HCT116 (cell line): ENCODE data around the gene MRFAP1.

Experiments used
- ATF3 ChIP-seq: IDR thresholded peaks from 2 replicates; pipeline ENCODE4 v1.6.1; 2012
- CTCF ChIP-seq, 3 experiments: fragments of 200-600 bp in 1 of 3; sonication (generic) in 1 of 3; IDR thresholded peaks in 2 of 3; conservative IDR thresholded peaks in 1 of 3; 2 replicates each; pipeline ENCODE4 v1.5.1; 2012 to 2017; ENCODE audit warnings: low read depth in 2 of 3, low read length in 2 of 3, antibody characterized with exemption in 1 of 3, borderline replicate concordance in 1 of 3, control low read depth in 1 of 3, mild to moderate bottlenecking in 1 of 3, mixed read lengths in 1 of 3, mixed run types in 1 of 3, moderate library complexity in 1 of 3; ENCODE audit not compliant: insufficient read depth in 1 of 3
- EZH2 ChIP-seq: fragments of 200-600 bp; sonication (generic); IDR thresholded peaks from 2 replicates; pipeline ENCODE4 v1.6.1; 2017; ENCODE audit warnings: antibody characterized with exemption, mixed run types
- EZH2phosphoT487 ChIP-seq: fragments of 200-600 bp; IDR thresholded peaks from 2 replicates; pipeline ENCODE4 v1.6.1; 2018; ENCODE audit warnings: antibody characterized with exemption, borderline replicate concordance
- FOSL1 ChIP-seq: IDR thresholded peaks from 2 replicates; pipeline ENCODE4 v1.6.1; 2012; ENCODE audit warnings: low read depth
- MAX ChIP-seq: IDR thresholded peaks from 2 replicates; pipeline ENCODE4 v1.6.1; 2012
- POLR2A ChIP-seq: IDR thresholded peaks from 2 replicates; pipeline ENCODE4 v1.7.0; 2011; ENCODE audit warnings: borderline replicate concordance; ENCODE audit not compliant: insufficient read depth, insufficient read length; ENCODE audit errors: extremely low read depth
- POLR2AphosphoS5 ChIP-seq: IDR thresholded peaks from 2 replicates; pipeline ENCODE4 v1.6.1; 2011; ENCODE audit warnings: mild to moderate bottlenecking, low read depth, low read length, moderate library complexity
- REST ChIP-seq: IDR thresholded peaks from 2 replicates; pipeline ENCODE4 v1.6.1; 2012; ENCODE audit warnings: low read depth
- ZFX ChIP-seq: fragments of 450-650 bp; IDR thresholded peaks from 2 replicates; pipeline ENCODE4 v1.6.1; 2017
- ZNF274 ChIP-seq: fragments of 200-500 bp; sonication (Bioruptor generic); IDR thresholded peaks from 2 replicates; pipeline ENCODE4 v1.6.1; 2014; ENCODE audit warnings: mild to moderate bottlenecking, low read depth, low read length, inconsistent platforms

GRCh38 chr4:6603128-6603527 lies 37.4 kb upstream of the MRFAP1 start:
- TF ChIP-seq CTCF (IDR thresholded peaks at IDR 0.05 in 2 of 3, conservative IDR thresholded peaks at IDR 0.05 in 1 of 3; ENCODE audit: borderline replicate concordance in 1 of 3, insufficient read depth in 1 of 3, low read depth in 2 of 3, low read length in 2 of 3) (no peak), EZH2 (no peak), POLR2A (no peak), POLR2AphosphoS5 (no peak), ZFX (no peak), REST (no peak), MAX (no peak), ZNF274 (no peak), EZH2phosphoT487 (no peak), ATF3 (no peak), FOSL1 (no peak)
